ACHN (cell line): ENCODE results near the gene FRYL.

ENCODE experiments used
- DNase-seq: peaks from one replicate; pipeline ENCODE4 v3.0.0-alpha.2; 2015
- in situ Hi-C: cut with HindIII; loops from 2 replicates; pipeline ENCODE4 v1.10.0; 2017; ENCODE audit warnings: low sequenced_read_pairs, low pct_ligation_motif_present, low pct_unique_long_range_greater_than_20kb

FRYL gene

GRCh38 chr4:48603366-48604003 lies 176.6 kb downstream of the FRYL start:
- in situ Hi-C loops = no loop called here
- DNase-seq = peak; percentile 29

- in situ Hi-C loops = no loop called here
- peak; percentile 25 for DNase-seq
Observed at GRCh38 chr4:48602763-48603162, 177.3 kb downstream of the FRYL start.

GRCh38 chr4:48602222-48602621 lies 177.9 kb downstream of the FRYL start:
- DNase-seq = peak; percentile 85
- in situ Hi-C loops = no loop called here

GRCh38 chr4:48596336-48596735 lies 183.7 kb downstream of the FRYL start:
- DNase-seq = no peak
- in situ Hi-C loops = no loop called here

- DNase-seq = no peak
- in situ Hi-C loops = no loop called here
Observed at GRCh38 chr4:48594180-48594579, 185.9 kb downstream of the FRYL start.

- no peak for DNase-seq
- in situ Hi-C loops = no loop called here
Observed at GRCh38 chr4:48591372-48591771, 188.7 kb downstream of the FRYL start.

- in situ Hi-C loops = no loop called here
Observed at GRCh38 chr4:48590884-48591283, 189.2 kb downstream of the FRYL start.

GRCh38 chr4:48589098-48589445 lies 191.0 kb downstream of the FRYL start:
- in situ Hi-C loops = no loop called here
- no peak for DNase-seq

More at GRCh38 chr4:48590884-48591283, 189.2 kb downstream of the FRYL start:
- no peak for DNase-seq

- DNase-seq = no peak
- in situ Hi-C loops = no loop called here
Observed at GRCh38 chr4:48588230-48589097, 191.6 kb downstream of the FRYL start.

- no peak for DNase-seq
- in situ Hi-C loops = no loop called here
Observed at GRCh38 chr4:48585401-48585800, 194.7 kb downstream of the FRYL start.

- in situ Hi-C loops = no loop called here
- DNase-seq = peak; percentile 61
Observed at GRCh38 chr4:48578132-48578968, 201.7 kb downstream of the FRYL start.

GRCh38 chr4:48575964-48576363 lies 204.1 kb downstream of the FRYL start:
- in situ Hi-C loops = no loop called here
- DNase-seq = no peak

GRCh38 chr4:48571471-48571870 lies 208.6 kb downstream of the FRYL start:
- no peak for DNase-seq
- in situ Hi-C loops = loop anchor here (25.0 kb wide), 1 partner anchor 391 kb away; no protein-coding TSS in a partner anchor

- in situ Hi-C loops = loop anchor here (25.0 kb wide), 1 partner anchor 392 kb away; no protein-coding TSS in a partner anchor
- DNase-seq = peak; percentile 8
Observed at GRCh38 chr4:48570646-48571220, 209.3 kb downstream of the FRYL start.

- no peak for DNase-seq
- in situ Hi-C loops = loop anchor here (25.0 kb wide), 1 partner anchor 396 kb away; no protein-coding TSS in a partner anchor
Observed at GRCh38 chr4:48566034-48566384, 214.1 kb downstream of the FRYL start.

- no peak for DNase-seq
- in situ Hi-C loops = loop anchor here (25.0 kb wide), 1 partner anchor 397 kb away; no protein-coding TSS in a partner anchor
Observed at GRCh38 chr4:48565362-48566033, 214.6 kb downstream of the FRYL start.

GRCh38 chr4:48564151-48564550 lies 215.9 kb downstream of the FRYL start:
- in situ Hi-C loops = loop anchor here (25.0 kb wide), 1 partner anchor 398 kb away; no protein-coding TSS in a partner anchor
- DNase-seq = no peak

GRCh38 chr4:48558819-48559218 lies 221.3 kb downstream of the FRYL start:
- in situ Hi-C loops = loop anchor here (25.0 kb wide), 1 partner anchor 403 kb away; no protein-coding TSS in a partner anchor
- no peak for DNase-seq
